ENCODE data around the gene RALGAPA2.

GRCh38 chr20:20366551-20366875 is 345.9 kb downstream of the RALGAPA2 start:
- TF ChIP-seq PPARA (CRISPR knock-in tag; IDR thresholded peaks at IDR 0.05; ENCODE audit: borderline replicate concordance) (no peak), CREB5 (CRISPR knock-in tag; IDR thresholded peaks at IDR 0.05; ENCODE audit: low read depth) (no peak), ZC3H10 (CRISPR knock-in tag; IDR thresholded peaks at IDR 0.05) (no peak), CSDC2 (CRISPR knock-in tag; IDR thresholded peaks at IDR 0.05) (no peak), ESRRG (CRISPR knock-in tag; IDR thresholded peaks at IDR 0.05) (no peak), POU6F1 (CRISPR knock-in tag; IDR thresholded peaks at IDR 0.05; ENCODE audit: borderline replicate concordance, low read depth) (no peak), ARNTL (CRISPR knock-in tag; IDR thresholded peaks at IDR 0.05; ENCODE audit: borderline replicate concordance, low read depth) (no peak), ZFP3 (CRISPR knock-in tag; IDR thresholded peaks at IDR 0.05) (no peak), RARB (CRISPR knock-in tag; IDR thresholded peaks at IDR 0.05) (no peak), ZNF70 (CRISPR knock-in tag; IDR thresholded peaks at IDR 0.05) (no peak), ISL1 (CRISPR knock-in tag; IDR thresholded peaks at IDR 0.05) (no peak)
